Liver (tissue), 2 donors: Measurements from ENCODE around the gene PNMT.

Experiments used
- TAF1 ChIP-seq: conservative IDR thresholded peaks from 2 replicates; pipeline ENCODE4 v1.6.1; 2016; ENCODE audit warnings: antibody characterized with exemption, mild to moderate bottlenecking
- YY1 ChIP-seq: IDR thresholded peaks from 2 replicates; pipeline ENCODE4 v1.6.1; 2016; ENCODE audit warnings: antibody characterized with exemption, mild to moderate bottlenecking
- donor health status: healthy.

- TF ChIP-seq TAF1 = no peak
- no peak for TF ChIP-seq YY1
Observed at GRCh38 chr17:39629494-39629880, 38.8 kb upstream of the PNMT start.
